GM23248 (cell line): Measurements from ENCODE around the gene SELENOO.

ENCODE experiments used
- EZH2 ChIP-seq: fragments of 200-600 bp; sonication (generic); IDR thresholded peaks from 2 replicates; pipeline ENCODE4 v1.6.1; 2018; ENCODE audit warnings: antibody characterized with exemption, mild to moderate bottlenecking; ENCODE audit not compliant: insufficient read depth, poor library complexity, severe bottlenecking
- EZH2phosphoT487 ChIP-seq: fragments of 200-600 bp; sonication (generic); IDR thresholded peaks from 2 replicates; pipeline ENCODE4 v1.6.1; 2018; ENCODE audit warnings: antibody characterized with exemption, moderate library complexity, mild to moderate bottlenecking, low read depth; ENCODE audit not compliant: insufficient read depth

- TF ChIP-seq EZH2 (no peak), EZH2phosphoT487 (no peak)
Measured at GRCh38 chr22:50232481-50233151, 31.8 kb downstream of the SELENOO start.
